Testis (tissue), 3 donors: ENCODE measurements around the gene PTBP3. TPM values are rescaled to one million over a fixed set of nuclear protein-coding genes. Genes with fewer than 3 reads are reported as not detected.

ENCODE experiments used
- DNase-seq: peaks from one replicate; pipeline ENCODE4 v3.0.0-alpha.2; 2019
- H3K27ac ChIP-seq, 2 donors: fragments of 200-600 bp; sonication (generic); one replicate each; pipeline ENCODE4 v1.5.1; 2019
- H3K27me3 ChIP-seq: fragments of 200-600 bp; sonication (generic); one replicate; pipeline ENCODE4 v1.5.1; 2019
- H3K36me3 ChIP-seq: fragments of 200-600 bp; sonication (generic); one replicate; pipeline ENCODE4 v1.5.1; 2017; ENCODE audit warnings: low read depth; ENCODE audit errors: missing control alignments
- H3K4me1 ChIP-seq: fragments of 200-600 bp; sonication (generic); one replicate; pipeline ENCODE4 v1.5.1; 2019
- H3K4me3 ChIP-seq, 2 donors: fragments of 200-600 bp; sonication (generic); one replicate each; pipeline ENCODE4 v1.5.1; 2017 to 2019
- H3K9me3 ChIP-seq: fragments of 200-600 bp; sonication (generic); one replicate; pipeline ENCODE4 v1.5.1; 2017
- POLR2A ChIP-seq: fragments of 450-650 bp; IDR thresholded peaks from one replicate; pipeline ENCODE4 v1.6.1; 2017; ENCODE audit warnings: antibody characterized with exemption, mild to moderate bottlenecking, moderate library complexity
- WGBS, 2 donors: methylation state at CpG; one replicate each; pipeline ENCODE4 v1.1.5; 2018; 5-methylcytosine and 5-hydroxymethylcytosine counted together
- intact Hi-C: fragments of 100-400 bp; cut with DNase I; formaldehyde crosslinking; loops from one replicate; pipeline ENCODE4 v1.15.1; 2023; ENCODE audit warnings: low total_unique reads
- polyA plus RNA-seq: library from polyadenylated mRNA; stranded (reverse); fragments of 350-450 nt; fragmentation: Illumina TruSeq; extraction: RNeasy Lipid Tissue Mini Kit (QIAGEN cat#74804); gene quantifications from one replicate; pipeline ENCODE4 v1.2.3, GENCODE V29; 2014; ENCODE audit warnings: low read depth, low replicate concordance; ENCODE audit not compliant: insufficient read depth
- total RNA-seq, 2 donors: library from RNA; depleted of rRNA; stranded (reverse); fragments of >200 nt; gene quantifications; one replicate each; pipeline ENCODE4 v1.2.3, GENCODE V29; 2016
- TF ChIP-seq, protein P1 (sequence below), 3 experiments: fragments of 450-650 bp in 2 of 3; fragments of 200-600 bp in 1 of 3; sonication (generic) in 1 of 3; IDR thresholded peaks; one replicate each; pipeline ENCODE4 v1.5.1; 2016 to 2019; ENCODE audit warnings: antibody characterized with exemption in 3 of 3, mild to moderate bottlenecking in 2 of 3, moderate library complexity in 1 of 3

Gene PTBP3
- total and polyA plus RNA-seq, 3 donors from 2014 or later = 44.1 to 199 (median 172) TPM

DNA sequence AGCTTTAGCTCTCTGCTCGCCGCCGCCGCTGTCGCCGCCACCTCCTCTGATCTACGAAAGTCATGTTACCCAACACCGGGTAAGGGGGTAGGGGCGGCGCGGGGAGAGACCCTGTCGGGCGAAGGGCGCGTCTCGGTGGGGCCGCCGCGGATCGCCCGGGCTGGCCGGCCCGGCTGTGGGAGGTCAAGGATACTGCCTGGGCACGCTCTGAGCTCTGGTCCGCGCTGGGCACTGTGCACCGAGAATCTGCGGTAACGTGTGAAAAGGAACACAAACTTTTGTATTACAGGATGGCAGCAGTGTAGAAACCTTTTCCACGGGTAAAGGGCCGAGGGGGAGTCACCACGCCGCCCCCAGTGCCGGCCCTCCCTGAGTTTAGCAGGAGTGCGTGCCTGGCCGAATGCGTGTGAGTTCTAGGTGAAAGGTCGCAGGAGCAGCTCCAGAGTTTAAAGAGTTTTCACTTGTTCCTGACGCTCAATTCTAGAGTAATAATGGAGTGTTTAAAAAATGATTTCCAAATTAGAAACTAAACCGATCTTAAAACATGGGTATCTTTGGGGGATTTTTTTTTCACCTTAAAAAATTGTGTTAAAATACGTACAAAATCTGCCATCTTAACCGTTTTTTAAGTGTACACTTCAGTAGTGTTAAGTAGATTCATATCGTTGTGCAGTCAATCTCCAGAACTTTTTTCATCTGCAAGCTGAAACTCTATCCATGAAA is 46.8 kb upstream of the PTBP3 start, which contains the start of gene HSDL2:
Gene HSDL2, plus strand, starts transcription at position 7 of the 723 bp plus-strand sequence. Its CDS starts 56 bp downstream, at position 63.
- Histone ChIP-seq H3K36me3 (no peaks in the 10 kb centered on the region), H3K4me1 (peaks cover 18% of the 10 kb centered on the region), H3K27ac (peak within 1 kb of the TSS; percentile 97 to 99), H3K9me3 (no peaks in the 10 kb centered on the region), H3K27me3 (no peaks in the 10 kb centered on the region), H3K4me3 (peak within 1 kb of the TSS; percentile 83 to 96)
- intact Hi-C loops = no loop called here
- TF ChIP-seq POLR2A = no peak
- TF ChIP-seq, protein P1, sequence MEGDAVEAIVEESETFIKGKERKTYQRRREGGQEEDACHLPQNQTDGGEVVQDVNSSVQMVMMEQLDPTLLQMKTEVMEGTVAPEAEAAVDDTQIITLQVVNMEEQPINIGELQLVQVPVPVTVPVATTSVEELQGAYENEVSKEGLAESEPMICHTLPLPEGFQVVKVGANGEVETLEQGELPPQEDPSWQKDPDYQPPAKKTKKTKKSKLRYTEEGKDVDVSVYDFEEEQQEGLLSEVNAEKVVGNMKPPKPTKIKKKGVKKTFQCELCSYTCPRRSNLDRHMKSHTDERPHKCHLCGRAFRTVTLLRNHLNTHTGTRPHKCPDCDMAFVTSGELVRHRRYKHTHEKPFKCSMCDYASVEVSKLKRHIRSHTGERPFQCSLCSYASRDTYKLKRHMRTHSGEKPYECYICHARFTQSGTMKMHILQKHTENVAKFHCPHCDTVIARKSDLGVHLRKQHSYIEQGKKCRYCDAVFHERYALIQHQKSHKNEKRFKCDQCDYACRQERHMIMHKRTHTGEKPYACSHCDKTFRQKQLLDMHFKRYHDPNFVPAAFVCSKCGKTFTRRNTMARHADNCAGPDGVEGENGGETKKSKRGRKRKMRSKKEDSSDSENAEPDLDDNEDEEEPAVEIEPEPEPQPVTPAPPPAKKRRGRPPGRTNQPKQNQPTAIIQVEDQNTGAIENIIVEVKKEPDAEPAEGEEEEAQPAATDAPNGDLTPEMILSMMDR (IDR thresholded peaks at IDR 0.05) = no peak
- WGBS, 2 donors = 0 to 1% methylated on average over 20 to 43 of the region's 43 CpGs
- peak; percentile 68 for DNase-seq

DNA sequence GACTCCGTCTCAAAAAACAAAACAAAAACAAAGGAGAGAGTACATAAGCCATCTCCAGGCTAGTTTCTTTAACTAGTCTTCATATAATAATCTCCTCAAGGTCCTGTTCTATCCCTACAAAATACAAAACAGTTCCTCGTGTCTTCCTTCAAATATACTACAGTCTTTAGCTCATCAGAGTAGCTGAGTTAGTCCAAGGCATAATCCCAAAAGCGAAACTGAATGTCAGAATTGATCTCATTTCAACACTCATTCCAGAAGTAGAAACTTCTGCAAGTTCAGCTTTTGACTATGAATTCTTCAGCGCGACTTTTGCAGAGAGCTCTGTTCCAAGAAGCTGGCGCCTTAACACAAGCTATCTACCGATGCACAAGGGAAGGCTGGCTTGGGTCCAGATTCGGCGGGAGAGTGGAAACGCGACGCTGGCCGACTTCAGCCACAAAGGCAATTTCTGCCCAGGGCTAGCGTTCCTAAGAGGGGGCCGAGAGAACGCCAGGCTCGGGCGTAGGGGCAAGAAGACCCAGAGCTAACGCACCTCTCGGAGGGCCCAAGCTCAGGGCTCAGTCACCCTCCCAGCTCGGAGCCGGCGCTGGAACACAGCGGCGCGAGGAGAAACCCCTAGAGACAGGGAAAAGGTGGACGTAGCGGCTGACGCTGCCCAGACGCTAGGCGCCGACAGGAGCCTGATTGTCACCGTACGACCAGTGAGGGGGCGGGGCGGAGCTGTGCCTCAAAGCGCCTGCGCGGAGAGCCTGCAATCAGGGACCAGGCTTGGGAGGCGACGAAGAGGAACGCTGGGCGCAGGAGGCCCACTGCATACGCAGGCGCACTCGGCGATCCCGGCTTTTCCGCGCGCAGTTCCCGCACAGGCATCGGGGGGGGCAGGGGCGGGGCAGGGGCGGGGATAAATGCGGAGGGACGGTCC is 46.0 kb upstream of the PTBP3 start:
- peak; percentile 99 for DNase-seq
- 1% methylated on average over 13 to 53 of the region's 57 CpGs for WGBS, 2 donors
- H3K4me3 ChIP-seq = peak overlapping the region; percentile 83 to 96
- no peaks in the 10 kb centered on the region for H3K9me3 ChIP-seq
- no peaks in the 10 kb centered on the region for H3K36me3 ChIP-seq
- H3K27me3 ChIP-seq = no peaks in the 10 kb centered on the region
- peak overlapping the region; percentile 97 to 99 for H3K27ac ChIP-seq
- intact Hi-C loops = no loop called here
- TF ChIP-seq POLR2A = peak; percentile 60
- TF ChIP-seq, protein P1 (IDR thresholded peaks at IDR 0.05) = peak in 1 of 3 experiments; percentile 4
- peaks cover 18% of the 10 kb centered on the region for H3K4me1 ChIP-seq

DNA sequence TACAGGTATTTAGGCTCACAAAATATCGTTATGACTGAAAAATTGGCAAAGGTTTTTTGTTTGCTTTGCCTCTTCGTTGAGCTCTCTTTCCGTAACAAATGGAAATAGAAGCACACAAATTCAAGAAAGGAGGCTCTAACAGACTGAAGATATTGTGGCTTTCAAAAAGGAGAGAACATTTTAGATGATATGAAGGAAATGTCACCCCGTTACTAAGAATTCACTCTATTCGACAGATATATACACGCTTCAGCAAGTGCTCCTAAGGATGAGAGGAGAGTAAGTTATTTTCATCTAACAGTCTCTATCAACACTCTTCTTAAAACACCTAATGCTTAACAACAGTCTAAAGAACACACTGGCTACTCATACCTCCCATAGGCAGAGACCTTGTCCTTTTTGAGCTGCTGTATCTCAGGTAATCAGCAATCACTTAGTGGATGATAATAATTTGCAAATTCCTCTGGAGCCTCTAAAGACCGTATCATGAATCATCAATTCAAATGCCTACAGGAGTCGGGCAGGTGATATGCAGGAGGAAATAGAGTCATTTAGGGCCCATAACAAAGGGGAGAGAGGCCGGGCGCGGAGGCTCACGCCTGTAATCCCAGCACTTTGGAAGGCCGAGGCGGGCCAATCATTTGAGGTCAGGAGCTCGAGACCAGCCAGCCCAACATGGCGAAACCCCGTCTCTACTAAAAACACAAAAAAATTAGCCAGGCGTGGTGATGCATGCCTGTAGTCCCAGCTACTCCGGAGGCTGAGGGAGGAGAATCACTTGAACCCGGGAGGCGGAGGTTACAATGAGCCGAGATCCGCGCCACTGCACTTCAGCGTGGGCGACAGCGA is 45.1 kb upstream of the PTBP3 start:
- Histone ChIP-seq H3K4me3 (peak overlapping the region; percentile 83 to 96), H3K9me3 (no peaks in the 10 kb centered on the region), H3K27ac (peak overlapping the region; percentile 97 to 99), H3K36me3 (no peaks in the 10 kb centered on the region), H3K4me1 (peaks cover 18% of the 10 kb centered on the region), H3K27me3 (no peaks in the 10 kb centered on the region)
- 15 to 20% methylated on average over 27 of the region's 27 CpGs for WGBS, 2 donors
- intact Hi-C loops = no loop called here
- DNase-seq = peak; percentile 30
- TF ChIP-seq, protein P1 (IDR thresholded peaks at IDR 0.05) = no peak
- no peak for TF ChIP-seq POLR2A

DNA sequence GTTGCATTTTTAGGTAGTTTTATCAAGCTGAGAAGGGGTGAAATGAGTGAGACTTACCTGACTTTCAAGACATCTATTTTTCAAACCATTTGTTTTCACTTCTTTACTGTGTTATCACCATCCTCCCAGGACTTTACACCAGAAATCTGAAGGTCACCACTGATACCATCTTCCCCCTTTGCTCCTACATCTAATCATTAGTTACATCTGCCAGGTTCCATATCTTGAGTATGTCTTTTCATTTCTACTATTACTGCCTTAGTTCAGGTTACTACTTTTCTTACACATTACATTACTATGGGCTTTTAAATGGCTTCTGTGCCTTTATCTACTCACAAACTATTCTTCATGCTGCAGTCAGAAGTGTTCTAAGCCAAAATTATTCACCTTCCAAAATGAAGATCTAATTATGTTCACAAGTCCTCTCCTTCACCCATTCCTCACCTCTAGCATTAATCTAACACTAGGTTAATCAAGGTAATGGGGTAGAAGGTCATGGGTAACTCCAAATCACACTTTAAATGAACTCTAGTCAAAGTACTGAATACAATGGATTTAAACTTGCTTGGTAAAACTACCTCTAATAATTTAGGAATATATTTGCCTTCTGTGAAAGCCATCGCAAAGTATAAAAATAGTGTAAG is 44.4 kb upstream of the PTBP3 start:
- Histone ChIP-seq H3K4me1 (peaks cover 18% of the 10 kb centered on the region), H3K27me3 (no peaks in the 10 kb centered on the region), H3K9me3 (no peaks in the 10 kb centered on the region), H3K4me3 (no peak overlapping the region), H3K27ac (peak overlapping the region in 1 of 2 donors; percentile 99), H3K36me3 (no peaks in the 10 kb centered on the region)
- 68 to 72% methylated on average over 1 of the region's 1 CpG for WGBS, 2 donors
- intact Hi-C loops = no loop called here
- TF ChIP-seq POLR2A = no peak
- TF ChIP-seq, protein P1 (IDR thresholded peaks at IDR 0.05) = no peak
- DNase-seq = no peak
